ENCODE measurements around the gene ALOX15B.
A peak's percentile ranks its signal among the peaks of the same experiment; 100 is the strongest.

The ALOX15B gene, protein sequence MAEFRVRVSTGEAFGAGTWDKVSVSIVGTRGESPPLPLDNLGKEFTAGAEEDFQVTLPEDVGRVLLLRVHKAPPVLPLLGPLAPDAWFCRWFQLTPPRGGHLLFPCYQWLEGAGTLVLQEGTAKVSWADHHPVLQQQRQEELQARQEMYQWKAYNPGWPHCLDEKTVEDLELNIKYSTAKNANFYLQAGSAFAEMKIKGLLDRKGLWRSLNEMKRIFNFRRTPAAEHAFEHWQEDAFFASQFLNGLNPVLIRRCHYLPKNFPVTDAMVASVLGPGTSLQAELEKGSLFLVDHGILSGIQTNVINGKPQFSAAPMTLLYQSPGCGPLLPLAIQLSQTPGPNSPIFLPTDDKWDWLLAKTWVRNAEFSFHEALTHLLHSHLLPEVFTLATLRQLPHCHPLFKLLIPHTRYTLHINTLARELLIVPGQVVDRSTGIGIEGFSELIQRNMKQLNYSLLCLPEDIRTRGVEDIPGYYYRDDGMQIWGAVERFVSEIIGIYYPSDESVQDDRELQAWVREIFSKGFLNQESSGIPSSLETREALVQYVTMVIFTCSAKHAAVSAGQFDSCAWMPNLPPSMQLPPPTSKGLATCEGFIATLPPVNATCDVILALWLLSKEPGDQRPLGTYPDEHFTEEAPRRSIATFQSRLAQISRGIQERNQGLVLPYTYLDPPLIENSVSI

GRCh38 chr17:8038954-8039610 lies at the start of gene ALOX15B:
Gene ALOX15B, plus strand, starts transcription at chr17:8039059. Its CDS starts 97 bp downstream, at chr17:8039156.
- no peak for DNase-seq (ENCODE audit: low read depth)

DNA sequence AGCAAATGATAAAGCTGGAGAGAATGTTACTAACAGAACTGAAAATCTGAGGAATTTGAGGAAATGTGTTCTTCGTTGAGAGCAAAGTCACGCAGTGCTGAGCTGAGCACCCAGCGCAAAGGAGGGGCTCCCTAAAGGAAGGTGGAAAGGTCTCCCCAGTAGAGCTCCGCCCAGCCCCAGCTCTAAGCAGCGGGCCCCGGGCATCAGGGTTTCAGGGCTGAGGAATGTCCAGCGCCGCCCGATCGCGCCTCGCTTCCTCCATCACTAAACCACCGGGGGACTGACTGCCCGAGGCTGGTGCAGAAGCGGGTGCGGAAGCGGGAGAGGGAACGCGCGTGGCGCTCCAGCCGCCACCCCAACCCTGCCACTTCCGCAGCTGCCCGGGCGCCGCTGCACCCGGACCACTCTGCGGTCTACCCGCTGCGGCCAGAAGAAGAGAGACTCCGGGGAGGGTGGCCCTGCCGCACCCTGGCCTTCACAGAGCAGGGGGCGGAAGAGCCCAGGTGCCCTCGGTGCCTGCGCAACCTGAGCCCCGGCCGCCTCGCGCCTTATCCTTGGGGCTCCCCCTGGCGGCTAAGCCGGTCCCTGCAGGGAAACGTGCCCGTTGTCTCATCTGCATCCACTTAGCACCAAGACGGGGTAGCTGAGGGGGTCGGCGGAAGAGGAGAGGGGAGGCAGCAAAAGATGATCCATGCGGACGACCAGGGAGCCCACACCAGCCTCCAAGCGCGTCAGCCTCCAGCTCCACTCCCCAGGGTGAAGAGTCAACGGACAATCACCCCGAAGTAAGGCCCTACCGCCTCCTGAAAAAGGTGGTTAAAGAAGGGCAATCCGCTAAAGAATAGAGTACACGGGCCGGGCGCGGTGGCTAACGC lies 48.8 kb upstream of the ALOX15B start:
- peak; percentile 31 for DNase-seq (ENCODE audit: low read depth)

- peak; percentile 27 for DNase-seq (ENCODE audit: low read depth)
Measured at GRCh38 chr17:7992516-7992915, 46.3 kb upstream of the ALOX15B start.

DNA sequence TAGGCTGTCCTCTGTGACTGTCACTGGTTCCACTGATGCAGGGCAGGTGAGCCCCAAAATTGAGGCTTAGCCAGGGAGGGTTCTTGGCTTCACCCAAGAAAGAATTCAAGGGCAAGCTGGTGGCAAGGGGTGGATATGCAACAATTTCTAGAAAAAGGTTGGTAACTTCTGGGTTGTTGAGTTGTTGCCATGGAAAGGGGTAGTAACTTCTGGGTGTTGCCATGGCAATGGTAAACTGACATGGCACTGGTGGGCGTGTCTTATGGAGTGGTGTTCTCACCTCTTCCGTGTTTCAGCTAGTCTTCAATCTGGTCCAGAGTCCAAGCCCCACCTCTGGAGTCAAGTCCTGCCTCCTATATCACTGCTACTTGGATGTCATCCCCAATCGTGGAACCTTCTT lies 45.9 kb upstream of the ALOX15B start:
- DNase-seq (ENCODE audit: low read depth) = no peak

GRCh38 chr17:7993972-7994589 lies 44.8 kb upstream of the ALOX15B start:
- DNase-seq (ENCODE audit: low read depth) = no peak

- no peak for DNase-seq (ENCODE audit: low read depth)
Measured at GRCh38 chr17:7995724-7996123, 43.1 kb upstream of the ALOX15B start.

GRCh38 chr17:7997186-7997585 lies 41.7 kb upstream of the ALOX15B start:
- no peak for DNase-seq (ENCODE audit: low read depth)

GRCh38 chr17:8001976-8002720 lies 36.7 kb upstream of the ALOX15B start, which contains the start of gene GUCY2D:
Gene GUCY2D, plus strand, starts transcription at chr17:8002615. Its CDS starts 433 bp downstream, at chr17:8003048.
- no peak for DNase-seq (ENCODE audit: low read depth)

DNA sequence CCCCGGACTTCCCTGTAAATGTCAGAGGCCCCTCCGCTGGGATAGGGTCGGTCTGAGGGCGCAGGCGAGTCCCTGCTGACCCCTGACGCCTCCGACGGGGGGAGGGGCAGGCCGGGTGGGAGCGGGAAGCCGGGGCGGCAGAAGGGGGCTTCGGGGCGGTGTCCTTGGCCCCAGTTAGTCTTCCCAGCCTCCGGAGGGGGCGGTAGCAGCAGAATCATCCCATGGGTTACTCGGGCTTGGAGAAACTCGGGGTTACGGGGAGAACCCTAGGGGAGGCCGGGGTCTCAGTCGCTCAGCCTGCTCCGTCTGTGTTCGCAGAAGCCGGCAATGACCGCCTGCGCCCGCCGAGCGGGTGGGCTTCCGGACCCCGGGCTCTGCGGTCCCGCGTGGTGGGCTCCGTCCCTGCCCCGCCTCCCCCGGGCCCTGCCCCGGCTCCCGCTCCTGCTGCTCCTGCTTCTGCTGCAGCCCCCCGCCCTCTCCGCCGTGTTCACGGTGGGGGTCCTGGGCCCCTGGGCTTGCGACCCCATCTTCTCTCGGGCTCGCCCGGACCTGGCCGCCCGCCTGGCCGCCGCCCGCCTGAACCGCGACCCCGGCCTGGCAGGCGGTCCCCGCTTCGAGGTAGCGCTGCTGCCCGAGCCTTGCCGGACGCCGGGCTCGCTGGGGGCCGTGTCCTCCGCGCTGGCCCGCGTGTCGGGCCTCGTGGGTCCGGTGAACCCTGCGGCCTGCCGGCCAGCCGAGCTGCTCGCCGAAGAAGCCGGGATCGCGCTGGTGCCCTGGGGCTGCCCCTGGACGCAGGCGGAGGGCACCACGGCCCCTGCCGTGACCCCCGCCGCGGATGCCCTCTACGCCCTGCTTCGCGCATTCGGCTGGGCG lies 35.9 kb upstream of the ALOX15B start:
- no peak for DNase-seq (ENCODE audit: low read depth)

DNA sequence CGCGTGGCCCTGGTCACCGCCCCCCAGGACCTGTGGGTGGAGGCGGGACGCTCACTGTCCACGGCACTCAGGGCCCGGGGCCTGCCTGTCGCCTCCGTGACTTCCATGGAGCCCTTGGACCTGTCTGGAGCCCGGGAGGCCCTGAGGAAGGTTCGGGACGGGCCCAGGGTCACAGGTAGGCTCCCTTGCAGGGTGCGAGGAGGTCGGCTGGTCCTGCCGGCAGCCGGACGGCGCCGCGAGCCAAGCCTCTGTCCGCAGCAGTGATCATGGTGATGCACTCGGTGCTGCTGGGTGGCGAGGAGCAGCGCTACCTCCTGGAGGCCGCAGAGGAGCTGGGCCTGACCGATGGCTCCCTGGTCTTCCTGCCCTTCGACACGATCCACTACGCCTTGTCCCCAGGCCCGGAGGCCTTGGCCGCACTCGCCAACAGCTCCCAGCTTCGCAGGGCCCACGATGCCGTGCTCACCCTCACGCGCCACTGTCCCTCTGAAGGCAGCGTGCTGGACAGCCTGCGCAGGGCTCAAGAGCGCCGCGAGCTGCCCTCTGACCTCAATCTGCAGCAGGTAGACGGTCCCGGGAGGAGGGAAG lies 35.2 kb upstream of the ALOX15B start:
- no peak for DNase-seq (ENCODE audit: low read depth)

GRCh38 chr17:8004899-8005298 lies 34.0 kb upstream of the ALOX15B start:
- no peak for DNase-seq (ENCODE audit: low read depth)

DNA sequence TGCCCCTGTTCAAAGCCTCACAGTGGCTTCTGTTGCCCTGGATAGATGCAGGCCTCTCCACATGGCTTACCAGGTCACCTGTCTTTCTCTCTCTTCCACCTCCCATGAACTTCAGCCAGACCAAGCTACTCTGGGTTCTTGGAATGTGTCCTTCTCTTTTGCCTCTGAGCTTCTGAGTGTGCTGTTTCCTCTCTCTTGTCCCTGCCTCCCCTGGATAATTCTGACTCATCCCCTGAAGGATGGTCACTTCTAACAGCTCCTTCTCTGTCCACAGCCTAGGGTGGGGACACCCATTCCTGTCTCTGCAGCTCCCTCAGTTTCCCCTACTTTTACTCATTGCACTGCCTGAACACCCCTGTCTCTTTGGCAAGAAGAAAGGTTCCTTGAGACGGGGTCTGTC lies 33.5 kb upstream of the ALOX15B start:
- DNase-seq (ENCODE audit: low read depth) = no peak

DNA sequence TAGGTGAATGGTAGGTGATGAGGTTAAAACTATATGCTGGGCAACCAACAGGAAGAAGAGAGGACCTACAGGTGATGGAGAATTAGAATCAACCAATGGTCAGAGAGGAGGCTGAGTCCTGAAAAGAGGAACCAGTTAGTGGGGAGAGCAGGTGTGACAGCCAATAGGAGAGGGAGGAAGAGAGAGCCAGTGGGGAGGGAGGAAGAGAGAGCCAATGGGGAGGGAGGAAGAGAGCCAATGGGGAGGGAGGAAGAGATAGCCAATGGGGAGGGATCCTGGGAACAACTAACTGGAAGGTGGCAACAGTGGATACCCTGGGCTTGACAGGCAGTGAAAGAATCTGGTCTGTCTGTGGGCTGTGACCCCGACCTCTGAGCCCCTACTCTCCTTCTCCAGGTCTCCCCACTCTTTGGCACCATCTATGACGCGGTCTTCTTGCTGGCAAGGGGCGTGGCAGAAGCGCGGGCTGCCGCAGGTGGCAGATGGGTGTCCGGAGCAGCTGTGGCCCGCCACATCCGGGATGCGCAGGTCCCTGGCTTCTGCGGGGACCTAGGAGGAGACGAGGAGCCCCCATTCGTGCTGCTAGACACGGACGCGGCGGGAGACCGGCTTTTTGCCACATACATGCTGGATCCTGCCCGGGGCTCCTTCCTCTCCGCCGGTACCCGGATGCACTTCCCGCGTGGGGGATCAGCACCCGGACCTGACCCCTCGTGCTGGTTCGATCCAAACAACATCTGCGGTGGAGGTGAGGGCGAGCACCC lies 32.7 kb upstream of the ALOX15B start:
- no peak for DNase-seq (ENCODE audit: low read depth)

GRCh38 chr17:8006836-8007680 lies 31.8 kb upstream of the ALOX15B start:
- no peak for DNase-seq (ENCODE audit: low read depth)

DNA sequence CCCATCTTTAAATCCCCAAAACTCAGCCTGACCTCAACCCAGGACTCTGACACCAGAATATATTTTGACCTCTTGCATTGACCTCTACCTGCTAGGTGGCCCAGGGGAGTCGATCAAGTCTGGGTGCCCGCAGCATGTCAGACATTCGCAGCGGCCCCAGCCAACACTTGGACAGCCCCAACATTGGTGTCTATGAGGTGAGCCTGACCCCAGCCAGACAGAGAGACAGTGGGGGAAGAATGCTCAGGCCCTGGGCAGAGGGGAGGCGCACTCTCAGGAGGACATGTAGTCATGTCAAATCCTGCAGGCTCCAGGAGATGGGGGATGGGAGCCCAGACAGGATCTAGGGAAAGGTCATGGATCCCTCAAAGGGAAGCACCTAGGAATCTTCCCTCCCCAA lies 31.0 kb upstream of the ALOX15B start:
- DNase-seq (ENCODE audit: low read depth) = no peak

- DNase-seq (ENCODE audit: low read depth) = no peak
Measured at GRCh38 chr17:8012045-8012580, 26.7 kb upstream of the ALOX15B start.

GRCh38 chr17:8012996-8013640 lies 25.7 kb upstream of the ALOX15B start:
- DNase-seq (ENCODE audit: low read depth) = no peak
